ENCODE data around the gene IGFBP6. TPM values are rescaled to one million over a fixed set of nuclear protein-coding genes. Genes with fewer than 3 reads are reported as not detected.

IGFBP6 gene
- polyA plus RNA-seq, 1 of the 3 experiments (the other 2 are of a cell fraction) = 570 TPM

- TF ChIP-seq RFX5 (IDR thresholded peaks at IDR 0.05; ENCODE audit: low read length) = no peak
- no peak for TF ChIP-seq POLR2AphosphoS5 (IDR thresholded peaks at IDR 0.05; ENCODE audit: low read depth, low read length)
- no peak for TF ChIP-seq SMC3 (IDR thresholded peaks at IDR 0.05; ENCODE audit: low read depth, low read length)
- TF ChIP-seq FOXM1 (IDR thresholded peaks at IDR 0.05; ENCODE audit: low read depth) = no peak
- no peak for TF ChIP-seq RCOR1 (IDR thresholded peaks at IDR 0.05; ENCODE audit: low read length)
- no peak for TF ChIP-seq REST (IDR thresholded peaks at IDR 0.05; ENCODE audit: low read depth, low read length)
- TF ChIP-seq YY1 (IDR thresholded peaks at IDR 0.05; ENCODE audit: low read depth) = no peak
- TF ChIP-seq MXI1 (IDR thresholded peaks at IDR 0.05; ENCODE audit: low read depth, low read length) = no peak
- TF ChIP-seq PBX3 (IDR thresholded peaks at IDR 0.05) = no peak
- TF ChIP-seq MAX (IDR thresholded peaks at IDR 0.05; ENCODE audit: low read depth) = no peak
- no peak for TF ChIP-seq IRF3 (IDR thresholded peaks at IDR 0.05; ENCODE audit: low read depth, low read length)
- TF ChIP-seq FOSL2 (IDR thresholded peaks at IDR 0.05; ENCODE audit: borderline replicate concordance, low read depth) = no peak
- no peak for TF ChIP-seq RAD21 (IDR thresholded peaks at IDR 0.05; ENCODE audit: low read length)
These were observed 29.7 kb downstream of the IGFBP6 start (continued) for GRCh38 chr12:53127169-53127568.

GRCh38 chr12:53128780-53129569 is 31.5 kb downstream of the IGFBP6 start:
- Histone ChIP-seq H2AFZ (ENCODE audit: low read depth) (no peak overlapping the region), H3K27ac (ENCODE audit: low read depth in 2 of 2, low read length in 1 of 2) (no peak overlapping the region), H3K27me3 (ENCODE audit: insufficient read depth) (no peaks in the 10 kb centered on the region), H4K20me1 (ENCODE audit: insufficient read depth) (no peaks in the 10 kb centered on the region), H3K9me3 (no peaks in the 10 kb centered on the region), H3K79me2 (ENCODE audit: insufficient read depth) (no peaks in the 10 kb centered on the region), H3K9ac (no peak overlapping the region), H3K4me3 (ENCODE audit: low read depth in 2 of 2, low read length in 1 of 2) (no peak overlapping the region), H3K4me2 (no peak overlapping the region), H3K9me2 (no peaks in the 10 kb centered on the region), H3K36me3 (replicated peaks in 1 of 2; ENCODE audit: control insufficient read depth in 1 of 2, insufficient read depth in 2 of 2, low read length in 1 of 2) (no peaks in the 10 kb centered on the region), H3F3A (replicated peaks; ENCODE audit: insufficient read depth) (no peaks in the 10 kb centered on the region), H3K4me1 (ENCODE audit: control insufficient read depth in 1 of 2, insufficient read depth in 2 of 2, low read depth in 1 of 2, low read length in 1 of 2) (no peaks in the 10 kb centered on the region; a peak in 1 of 4 replicates)
- ChIA-PET POLR2A (interaction anchor here (0.7 kb wide), 1 partner anchor 17 kb away, joined by 3 read pairs; no protein-coding TSS in a partner anchor), CTCF (interaction anchor here (0.6 to 1.4 kb wide), 4 partner anchors 30 to 595 kb away, joined by 3 to 6 read pairs (median 3); no protein-coding TSS in a partner anchor)
- WGBS (ENCODE audit: low lambda C conversion rate) = 61% methylated on average over 8 of the region's 10 CpGs
- no peak for DNase-seq
- TF ChIP-seq CHD2 (IDR thresholded peaks at IDR 0.05; ENCODE audit: low read length, partially characterized antibody) = no peak
- TF ChIP-seq NRF1 (IDR thresholded peaks at IDR 0.05; ENCODE audit: low read depth, low read length) = no peak
- TF ChIP-seq CTCF (IDR thresholded peaks at IDR 0.05) = no peak
- no peak for TF ChIP-seq FOXJ3 (CRISPR knock-in tag; IDR thresholded peaks at IDR 0.05)
- no peak for TF ChIP-seq JUND (IDR thresholded peaks at IDR 0.05)
- TF ChIP-seq RXRA (IDR thresholded peaks at IDR 0.05; ENCODE audit: borderline replicate concordance, low read depth) = no peak
- TF ChIP-seq MEF2A (IDR thresholded peaks at IDR 0.05; ENCODE audit: borderline replicate concordance, low read depth) = no peak
- no peak for TF ChIP-seq SMC3 (IDR thresholded peaks at IDR 0.05; ENCODE audit: low read depth, low read length)
- no peak for TF ChIP-seq IRF3 (IDR thresholded peaks at IDR 0.05; ENCODE audit: low read depth, low read length)
- no peak for TF ChIP-seq EZH2phosphoT487 (IDR thresholded peaks at IDR 0.05; ENCODE audit: borderline replicate concordance, low read depth)
- no peak for TF ChIP-seq MAX (IDR thresholded peaks at IDR 0.05; ENCODE audit: low read depth)
- no peak for TF ChIP-seq TCF12 (IDR thresholded peaks at IDR 0.05)

All from SK-N-SH (cell line).